ENCODE measurements around the gene S100B.

The S100B gene

DNA sequence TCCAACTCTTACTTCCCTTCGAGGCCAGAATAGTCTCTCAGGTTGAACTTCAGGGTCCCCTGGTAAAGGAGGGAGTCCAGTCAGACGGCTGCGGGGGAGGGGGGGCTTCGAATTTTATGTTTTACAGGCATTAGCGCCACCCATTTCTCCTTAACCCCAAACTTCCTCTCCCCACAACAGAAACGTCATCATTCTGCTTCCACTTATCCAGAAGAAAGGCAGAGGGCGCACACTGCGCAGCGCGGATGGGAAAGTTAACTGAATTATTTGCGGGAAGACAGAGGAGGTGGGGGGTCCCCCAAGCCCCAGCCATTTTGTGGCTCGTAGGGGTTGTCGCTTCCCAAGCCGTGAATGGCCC lies 30.1 kb upstream of the S100B start:
- TF ChIP-seq TEAD4 (IDR thresholded peaks at IDR 0.05): no peak
- peak; percentile 62; the same call in 1 of the 2 replicates for TF ChIP-seq CREB1 (IDR thresholded peaks at IDR 0.05; ENCODE audit: low read depth)
- peak; percentile 39; the same call in 1 of the 2 replicates for TF ChIP-seq ZBTB7A (IDR thresholded peaks at IDR 0.05; ENCODE audit: low read depth)
- TF ChIP-seq, protein P1, sequence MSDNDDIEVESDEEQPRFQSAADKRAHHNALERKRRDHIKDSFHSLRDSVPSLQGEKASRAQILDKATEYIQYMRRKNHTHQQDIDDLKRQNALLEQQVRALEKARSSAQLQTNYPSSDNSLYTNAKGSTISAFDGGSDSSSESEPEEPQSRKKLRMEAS (IDR thresholded peaks at IDR 0.05): no peak
- TF ChIP-seq YY1 (IDR thresholded peaks at IDR 0.05; ENCODE audit: low read depth): peak; percentile 15; the same call in 1 of the 2 replicates

DNA sequence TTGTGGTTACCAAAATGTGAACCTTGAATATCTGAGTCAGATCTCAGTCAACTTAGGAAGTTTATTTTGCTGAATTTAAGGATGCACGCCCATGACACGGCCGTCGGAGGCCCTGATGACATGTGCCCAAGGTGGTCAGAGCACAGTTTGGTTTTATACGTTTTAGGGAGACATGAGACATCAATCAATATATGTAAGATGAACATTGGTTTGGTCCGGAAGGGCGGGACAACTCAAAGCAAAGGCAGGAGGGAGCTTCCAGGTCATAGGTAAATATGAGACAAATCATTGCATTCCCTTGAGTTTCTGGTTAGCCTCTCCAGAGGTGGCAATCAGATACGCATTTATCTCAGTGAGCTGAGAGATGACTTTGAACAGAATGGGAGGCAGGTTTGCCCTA lies 29.5 kb upstream of the S100B start:
- TF ChIP-seq CREB1 (IDR thresholded peaks at IDR 0.05; ENCODE audit: low read depth) (no peak), RAD21 (IDR thresholded peaks at IDR 0.05; ENCODE audit: low read depth) (no peak), TAF1 (IDR thresholded peaks at IDR 0.05; ENCODE audit: low read depth) (no peak), NFIC (IDR thresholded peaks at IDR 0.05) (no peak)
- TF ChIP-seq, protein P1 (IDR thresholded peaks at IDR 0.05): no peak
- TF ChIP-seq, protein P2, sequence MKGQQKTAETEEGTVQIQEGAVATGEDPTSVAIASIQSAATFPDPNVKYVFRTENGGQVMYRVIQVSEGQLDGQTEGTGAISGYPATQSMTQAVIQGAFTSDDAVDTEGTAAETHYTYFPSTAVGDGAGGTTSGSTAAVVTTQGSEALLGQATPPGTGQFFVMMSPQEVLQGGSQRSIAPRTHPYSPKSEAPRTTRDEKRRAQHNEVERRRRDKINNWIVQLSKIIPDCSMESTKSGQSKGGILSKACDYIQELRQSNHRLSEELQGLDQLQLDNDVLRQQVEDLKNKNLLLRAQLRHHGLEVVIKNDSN (IDR thresholded peaks at IDR 0.05): no peak

DNA sequence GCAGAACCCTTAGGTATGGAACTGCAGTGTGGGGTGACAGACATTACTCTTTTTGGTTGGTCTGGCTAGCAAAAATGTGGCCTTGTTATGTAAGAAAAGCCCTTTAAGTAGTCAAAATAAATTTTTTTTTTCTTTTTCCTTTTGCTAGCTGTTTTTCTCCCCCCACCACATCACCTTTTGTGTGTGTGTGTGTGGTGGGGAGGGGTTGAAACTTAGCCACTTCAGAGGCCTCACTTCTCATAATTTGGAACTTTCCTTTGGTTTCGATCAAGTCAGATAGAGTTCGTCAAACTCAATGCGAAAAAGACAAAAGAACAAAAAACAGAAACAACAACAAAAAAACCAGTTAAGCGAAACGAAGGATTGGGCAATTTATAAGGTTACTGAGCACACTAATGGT lies 28.7 kb upstream of the S100B start:
- TF ChIP-seq EGR1 (IDR thresholded peaks at IDR 0.05) (no peak), CREB1 (IDR thresholded peaks at IDR 0.05; ENCODE audit: low read depth) (no peak), CEBPB (IDR thresholded peaks at IDR 0.05) (no peak), EP300 (IDR thresholded peaks at IDR 0.05; ENCODE audit: borderline replicate concordance) (no peak), TAF1 (IDR thresholded peaks at IDR 0.05; ENCODE audit: low read depth) (no peak), FOXM1 (IDR thresholded peaks at IDR 0.05; ENCODE audit: borderline replicate concordance, low read depth) (no peak), TCF12 (IDR thresholded peaks at IDR 0.05; ENCODE audit: low read depth) (no peak), NFIC (IDR thresholded peaks at IDR 0.05) (no peak)
- TF ChIP-seq, protein P3, sequence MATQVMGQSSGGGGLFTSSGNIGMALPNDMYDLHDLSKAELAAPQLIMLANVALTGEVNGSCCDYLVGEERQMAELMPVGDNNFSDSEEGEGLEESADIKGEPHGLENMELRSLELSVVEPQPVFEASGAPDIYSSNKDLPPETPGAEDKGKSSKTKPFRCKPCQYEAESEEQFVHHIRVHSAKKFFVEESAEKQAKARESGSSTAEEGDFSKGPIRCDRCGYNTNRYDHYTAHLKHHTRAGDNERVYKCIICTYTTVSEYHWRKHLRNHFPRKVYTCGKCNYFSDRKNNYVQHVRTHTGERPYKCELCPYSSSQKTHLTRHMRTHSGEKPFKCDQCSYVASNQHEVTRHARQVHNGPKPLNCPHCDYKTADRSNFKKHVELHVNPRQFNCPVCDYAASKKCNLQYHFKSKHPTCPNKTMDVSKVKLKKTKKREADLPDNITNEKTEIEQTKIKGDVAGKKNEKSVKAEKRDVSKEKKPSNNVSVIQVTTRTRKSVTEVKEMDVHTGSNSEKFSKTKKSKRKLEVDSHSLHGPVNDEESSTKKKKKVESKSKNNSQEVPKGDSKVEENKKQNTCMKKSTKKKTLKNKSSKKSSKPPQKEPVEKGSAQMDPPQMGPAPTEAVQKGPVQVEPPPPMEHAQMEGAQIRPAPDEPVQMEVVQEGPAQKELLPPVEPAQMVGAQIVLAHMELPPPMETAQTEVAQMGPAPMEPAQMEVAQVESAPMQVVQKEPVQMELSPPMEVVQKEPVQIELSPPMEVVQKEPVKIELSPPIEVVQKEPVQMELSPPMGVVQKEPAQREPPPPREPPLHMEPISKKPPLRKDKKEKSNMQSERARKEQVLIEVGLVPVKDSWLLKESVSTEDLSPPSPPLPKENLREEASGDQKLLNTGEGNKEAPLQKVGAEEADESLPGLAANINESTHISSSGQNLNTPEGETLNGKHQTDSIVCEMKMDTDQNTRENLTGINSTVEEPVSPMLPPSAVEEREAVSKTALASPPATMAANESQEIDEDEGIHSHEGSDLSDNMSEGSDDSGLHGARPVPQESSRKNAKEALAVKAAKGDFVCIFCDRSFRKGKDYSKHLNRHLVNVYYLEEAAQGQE (IDR thresholded peaks at IDR 0.05; ENCODE audit: low read depth): no peak
- TF ChIP-seq, protein P2 (IDR thresholded peaks at IDR 0.05): no peak

DNA sequence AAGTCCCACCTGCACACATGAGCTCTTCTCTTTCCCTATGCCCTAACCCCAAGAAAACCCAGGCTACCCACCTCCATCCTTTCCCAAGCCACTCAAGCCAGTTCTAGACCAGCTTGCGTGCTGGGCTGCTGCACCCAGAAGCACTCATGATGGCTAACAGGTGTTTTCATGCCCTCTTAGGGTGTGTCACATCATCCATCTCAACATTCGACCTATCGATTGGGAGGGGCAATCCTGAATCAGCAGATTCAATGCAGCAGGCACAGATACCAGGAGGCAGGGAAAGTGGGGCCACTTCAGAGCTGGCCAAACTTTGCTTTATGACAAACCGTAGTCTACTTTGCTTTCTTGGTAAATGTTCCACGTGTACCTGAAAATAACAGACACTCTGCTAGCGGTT lies 24.0 kb upstream of the S100B start:
- TF ChIP-seq EP300 (IDR thresholded peaks at IDR 0.05; ENCODE audit: borderline replicate concordance) (no peak), EGR1 (IDR thresholded peaks at IDR 0.05) (no peak), ZBTB7A (IDR thresholded peaks at IDR 0.05; ENCODE audit: low read depth) (no peak), TCF12 (IDR thresholded peaks at IDR 0.05; ENCODE audit: low read depth) (no peak), RAD21 (IDR thresholded peaks at IDR 0.05; ENCODE audit: low read depth) (no peak), YY1 (IDR thresholded peaks at IDR 0.05; ENCODE audit: low read depth) (no peak), NFIC (IDR thresholded peaks at IDR 0.05) (no peak), TEAD4 (IDR thresholded peaks at IDR 0.05) (no peak), FOXM1 (IDR thresholded peaks at IDR 0.05; ENCODE audit: borderline replicate concordance, low read depth) (no peak), CEBPB (IDR thresholded peaks at IDR 0.05) (no peak), CREB1 (IDR thresholded peaks at IDR 0.05; ENCODE audit: low read depth) (no peak), TAF1 (IDR thresholded peaks at IDR 0.05; ENCODE audit: low read depth) (no peak)
- TF ChIP-seq, protein P2 (IDR thresholded peaks at IDR 0.05): no peak
- TF ChIP-seq, protein P3 (IDR thresholded peaks at IDR 0.05; ENCODE audit: low read depth): no peak
- TF ChIP-seq, protein P1 (IDR thresholded peaks at IDR 0.05): no peak

DNA sequence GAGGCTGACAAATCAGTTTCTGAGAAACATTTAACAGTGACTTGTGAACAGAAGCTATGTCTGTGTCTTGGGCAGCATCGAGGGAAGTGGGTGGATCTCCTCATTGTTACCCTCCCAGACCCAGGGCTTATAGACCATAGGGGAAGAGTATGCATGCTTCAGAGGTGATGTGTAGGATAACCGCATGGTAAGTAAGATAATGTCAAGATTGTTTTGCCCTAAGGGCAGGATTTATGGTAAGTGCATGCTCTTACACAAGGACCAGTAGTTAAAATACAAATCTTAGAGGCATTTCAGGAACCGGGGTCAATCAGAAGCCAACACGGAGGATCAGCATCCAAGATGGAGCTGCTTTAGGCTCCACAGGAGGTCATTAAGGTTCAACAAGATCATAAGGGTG lies 22.8 kb upstream of the S100B start:
- TF ChIP-seq TCF12 (IDR thresholded peaks at IDR 0.05; ENCODE audit: low read depth): no peak
- TF ChIP-seq EP300 (IDR thresholded peaks at IDR 0.05; ENCODE audit: borderline replicate concordance): no peak
- TF ChIP-seq, protein P1 (IDR thresholded peaks at IDR 0.05): no peak
- TF ChIP-seq TEAD4 (IDR thresholded peaks at IDR 0.05): no peak
- TF ChIP-seq FOXM1 (IDR thresholded peaks at IDR 0.05; ENCODE audit: borderline replicate concordance, low read depth): no peak
- TF ChIP-seq, protein P3 (IDR thresholded peaks at IDR 0.05; ENCODE audit: low read depth): no peak
- TF ChIP-seq, protein P2 (IDR thresholded peaks at IDR 0.05): no peak
